IPS DF 6.9 (cell line): ENCODE results near the gene OR8B4.
"Not testable (repeated sequence)": the region's sequence is repeated elsewhere in the genome, so short reads cannot be mapped to it uniquely, and the experiment has no call there.

Source experiments
- DNase-seq: peaks from one replicate; pipeline ENCODE4 v3.0.0-alpha.2; 2013; ENCODE audit warnings: low read depth, low spot score
- H3K27ac ChIP-seq: one replicate; pipeline ENCODE4 v1.5.1; 2013; ENCODE audit warnings: low read length, control low read depth
- H3K27me3 ChIP-seq: 2 replicates; pipeline ENCODE4 v1.6.1; 2013; ENCODE audit warnings: mild to moderate bottlenecking, low read length; ENCODE audit not compliant: control insufficient read depth, insufficient read depth
- H3K36me3 ChIP-seq: 2 replicates; pipeline ENCODE4 v1.6.1; 2013; ENCODE audit warnings: low read length; ENCODE audit not compliant: control insufficient read depth, insufficient read depth
- H3K4me1 ChIP-seq: 2 replicates; pipeline ENCODE4 v1.6.1; 2013; ENCODE audit warnings: low read length; ENCODE audit not compliant: control insufficient read depth, insufficient read depth
- H3K4me3 ChIP-seq: 2 replicates; pipeline ENCODE4 v1.5.1; 2013; ENCODE audit warnings: mild to moderate bottlenecking, low read length
- H3K9me3 ChIP-seq: 2 replicates; pipeline ENCODE4 v1.6.1; 2013; ENCODE audit warnings: low read length, inconsistent platforms; ENCODE audit not compliant: control insufficient read depth, insufficient read depth
- WGBS: extraction: QIAGEN DNeasy Blood & Tissue Kit; methylation state at CpG from one replicate; pipeline ENCODE4 v1.1.7; 2013; ENCODE audit warnings: mixed read lengths, missing lambda C conversion rate; ENCODE audit not compliant: insufficient read length, insufficient coverage; 5-methylcytosine and 5-hydroxymethylcytosine counted together

OR8B4 gene, protein sequence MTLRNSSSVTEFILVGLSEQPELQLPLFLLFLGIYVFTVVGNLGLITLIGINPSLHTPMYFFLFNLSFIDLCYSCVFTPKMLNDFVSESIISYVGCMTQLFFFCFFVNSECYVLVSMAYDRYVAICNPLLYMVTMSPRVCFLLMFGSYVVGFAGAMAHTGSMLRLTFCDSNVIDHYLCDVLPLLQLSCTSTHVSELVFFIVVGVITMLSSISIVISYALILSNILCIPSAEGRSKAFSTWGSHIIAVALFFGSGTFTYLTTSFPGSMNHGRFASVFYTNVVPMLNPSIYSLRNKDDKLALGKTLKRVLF

DNA sequence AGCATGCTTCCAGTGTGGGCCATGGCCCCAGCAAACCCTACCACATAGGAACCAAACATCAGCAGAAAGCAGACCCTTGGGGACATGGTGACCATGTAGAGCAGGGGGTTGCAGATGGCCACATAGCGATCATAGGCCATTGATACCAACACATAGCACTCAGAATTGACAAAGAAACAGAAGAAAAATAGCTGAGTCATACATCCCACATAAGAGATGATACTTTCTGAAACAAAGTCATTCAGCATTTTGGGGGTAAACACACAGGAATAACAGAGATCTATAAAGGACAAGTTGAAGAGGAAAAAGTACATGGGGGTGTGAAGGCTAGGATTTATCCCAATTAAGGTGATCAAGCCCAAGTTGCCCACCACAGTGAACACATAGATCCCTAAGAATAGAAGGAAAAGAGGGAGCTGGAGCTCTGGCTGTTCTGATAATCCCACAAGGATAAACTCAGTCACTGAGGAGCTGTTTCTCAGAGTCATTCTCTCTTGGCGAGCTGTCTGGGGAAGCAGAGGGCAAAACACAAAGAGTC, at the start of gene OR8B4:
OR8B4 (minus strand) TSS at position 488 of the 538 bp plus-strand sequence; CDS start at position 488, 0 bp downstream.
- no peaks in the 10 kb centered on the region for H3K36me3 ChIP-seq
- no peak within 1 kb of the TSS for H3K27ac ChIP-seq
- no peaks in the 10 kb centered on the region for H3K4me1 ChIP-seq
- no peak for DNase-seq
- H3K27me3 ChIP-seq = no peaks in the 10 kb centered on the region
- no CpG with 5 or more reads among the region's 2 CpGs for WGBS
- no peaks in the 10 kb centered on the region for H3K9me3 ChIP-seq
- no peak within 1 kb of the TSS for H3K4me3 ChIP-seq

DNA sequence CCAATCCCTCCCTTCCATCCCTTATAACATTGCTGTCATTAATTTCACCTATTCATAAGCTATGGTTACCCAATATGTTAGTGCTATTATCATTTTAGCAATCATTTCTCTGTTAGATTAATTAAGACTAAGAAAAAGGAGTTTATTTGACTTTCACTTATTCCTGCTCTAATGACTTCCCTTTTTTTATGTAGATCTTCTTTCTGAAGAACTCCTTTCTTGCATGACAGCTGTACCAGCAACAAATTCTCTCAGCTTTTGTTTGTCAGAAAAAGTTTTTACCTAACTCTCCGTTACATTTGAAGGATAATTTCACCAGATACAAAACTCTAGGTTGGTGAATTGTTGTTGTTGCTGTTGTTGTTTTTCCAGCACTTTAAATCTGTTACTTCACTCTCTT, 49.4 kb upstream of the OR8B4 start:
- Histone ChIP-seq H3K27ac (no peak overlapping the region), H3K36me3 (no peaks in the 10 kb centered on the region), H3K4me1 (no peaks in the 10 kb centered on the region), H3K27me3 (no peaks in the 10 kb centered on the region), H3K9me3 (no peaks in the 10 kb centered on the region), H3K4me3 (no peak overlapping the region)
- DNase-seq = no peak
- WGBS = no CpG with 5 or more reads among the region's 1 CpG

DNA sequence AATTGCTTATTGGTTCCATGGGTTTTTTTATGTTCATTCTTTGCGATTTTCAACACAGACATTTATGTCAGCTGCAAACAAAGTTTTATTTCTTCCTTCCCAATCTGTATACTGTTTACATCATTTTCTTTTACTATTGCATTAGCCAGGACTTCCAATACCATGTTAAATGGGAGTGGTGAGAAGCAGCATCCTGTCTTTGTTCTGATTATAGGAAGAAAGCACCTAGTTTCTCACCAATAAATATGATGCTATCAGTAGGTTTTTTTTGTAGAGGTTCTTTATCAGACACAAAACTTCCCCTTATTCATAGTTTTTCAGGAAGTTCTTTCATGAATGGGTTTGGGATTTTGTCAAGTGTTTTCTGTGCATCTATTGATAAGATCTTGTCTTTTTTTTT, 48.8 kb upstream of the OR8B4 start:
- no CpG with 5 or more reads among the region's 1 CpG for WGBS
- H3K27ac ChIP-seq = no peak overlapping the region
- no peaks in the 10 kb centered on the region for H3K27me3 ChIP-seq
- H3K9me3 ChIP-seq = no peaks in the 10 kb centered on the region
- DNase-seq = no peak
- no peaks in the 10 kb centered on the region for H3K4me1 ChIP-seq
- H3K36me3 ChIP-seq = no peaks in the 10 kb centered on the region
- H3K4me3 ChIP-seq = no peak overlapping the region

DNA sequence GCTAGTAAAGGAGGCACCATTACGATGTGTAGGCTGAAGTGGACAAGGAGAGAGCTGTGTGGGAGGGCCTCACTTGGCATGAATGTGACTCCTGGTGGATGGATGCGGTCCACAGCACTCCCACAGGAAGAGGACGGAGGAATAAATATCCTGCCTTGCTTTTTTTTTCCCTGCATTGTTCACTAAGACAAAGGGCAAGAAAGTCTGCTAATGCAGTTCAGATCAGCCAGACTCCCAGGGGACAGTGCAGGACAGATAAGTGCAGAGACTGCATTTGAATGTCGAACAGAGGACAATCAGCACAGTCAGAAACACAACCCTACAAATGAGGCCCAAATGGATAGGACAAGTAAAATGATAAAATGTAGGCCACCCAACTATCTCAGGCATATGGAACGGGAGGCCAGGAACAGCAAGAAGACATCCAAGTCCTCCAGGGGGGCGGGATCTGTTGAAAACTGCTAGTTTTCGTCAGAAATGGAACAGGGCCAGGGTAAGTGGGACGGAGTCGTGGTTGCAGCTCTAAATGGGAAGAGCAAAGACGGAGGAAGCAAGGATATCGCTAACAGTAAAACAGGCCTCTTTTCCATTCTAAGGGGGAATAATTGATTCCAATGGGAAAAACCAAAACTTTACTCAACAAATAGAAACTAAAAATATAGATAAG, 46.0 kb upstream of the OR8B4 start:
- H3K27ac ChIP-seq = no peak overlapping the region
- H3K36me3 ChIP-seq = no peaks in the 10 kb centered on the region
- H3K9me3 ChIP-seq = no peaks in the 10 kb centered on the region
- no peak for DNase-seq
- no peaks in the 10 kb centered on the region for H3K27me3 ChIP-seq
- no peak overlapping the region for H3K4me3 ChIP-seq
- WGBS = no CpG with 5 or more reads among the region's 11 CpGs
- H3K4me1 ChIP-seq = no peaks in the 10 kb centered on the region

DNA sequence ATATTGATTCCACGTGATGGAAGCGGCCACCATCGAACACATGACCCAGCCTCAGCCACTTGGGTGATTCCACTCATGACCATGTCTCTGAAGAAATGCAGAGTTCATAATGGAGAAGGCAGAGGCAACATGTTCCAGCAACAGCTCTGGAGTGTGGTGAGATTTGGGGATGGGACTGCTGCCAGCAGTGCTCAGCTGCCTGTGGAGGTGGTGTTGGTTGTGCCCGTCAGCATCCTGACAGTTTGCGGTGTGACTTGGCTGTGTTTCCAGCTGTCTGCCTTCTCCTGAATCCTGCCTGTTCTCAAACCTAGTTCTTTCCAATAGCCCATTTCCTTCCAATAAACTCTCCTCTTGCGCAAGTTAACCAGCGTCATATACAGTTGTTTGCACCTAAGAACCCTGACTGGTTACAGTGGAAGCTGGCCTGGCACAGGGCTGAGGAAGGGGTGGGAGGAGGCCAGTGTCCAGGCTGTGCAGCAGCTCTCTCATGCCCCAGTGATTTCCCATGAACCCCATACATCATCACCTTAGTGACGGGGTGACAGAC, 42.8 kb upstream of the OR8B4 start:
- no peak overlapping the region for H3K27ac ChIP-seq
- H3K4me3 ChIP-seq = no peak overlapping the region
- no peaks in the 10 kb centered on the region for H3K4me1 ChIP-seq
- no peaks in the 10 kb centered on the region for H3K27me3 ChIP-seq
- no peak for DNase-seq
- H3K36me3 ChIP-seq = no peaks in the 10 kb centered on the region
- no peaks in the 10 kb centered on the region for H3K9me3 ChIP-seq
- WGBS = no CpG with 5 or more reads among the region's 8 CpGs

DNA sequence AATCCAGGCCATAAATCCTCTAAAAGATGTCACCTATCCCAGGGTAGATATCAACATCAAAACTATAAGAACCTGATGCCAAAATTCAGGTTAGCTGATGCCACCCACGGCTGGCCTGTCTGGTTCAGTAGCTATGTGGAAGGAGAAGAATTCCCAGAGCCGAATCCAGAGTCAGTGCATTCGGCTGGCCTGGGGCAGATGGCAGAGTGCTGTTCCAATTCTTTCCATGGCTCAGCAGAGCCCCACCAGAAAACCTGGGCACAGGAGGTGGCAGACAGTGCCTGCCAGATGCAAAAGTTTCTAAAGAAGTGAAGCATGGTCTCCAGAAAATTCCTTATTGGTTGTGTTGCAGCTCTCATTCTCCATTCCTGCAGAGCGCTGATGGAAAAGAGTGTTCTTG, 40.7 kb upstream of the OR8B4 start:
- H3K27ac ChIP-seq = no peak overlapping the region
- WGBS = no CpG with 5 or more reads among the region's 4 CpGs

DNA sequence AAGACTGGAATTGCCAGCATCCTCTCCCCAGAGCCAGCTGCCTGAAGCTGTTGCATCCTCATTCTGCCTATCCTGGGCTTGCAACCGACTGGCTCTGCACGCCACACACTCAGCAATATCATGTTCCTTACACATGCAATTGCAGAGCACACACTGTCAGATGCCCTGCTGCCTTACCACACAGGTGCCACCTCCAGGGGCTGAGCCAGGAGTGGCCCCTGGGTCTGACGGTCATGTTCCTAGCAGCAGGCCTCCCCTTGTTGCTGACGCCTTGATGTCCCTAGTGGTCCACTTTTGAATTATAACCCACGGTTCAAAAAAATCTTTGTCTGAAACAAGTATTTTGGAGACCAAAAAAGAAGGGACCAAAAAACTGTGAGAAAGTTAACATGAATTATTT, 39.3 kb upstream of the OR8B4 start:
- Histone ChIP-seq H3K4me1 (no peaks in the 10 kb centered on the region), H3K27ac (no peak overlapping the region), H3K9me3 (no peaks in the 10 kb centered on the region), H3K36me3 (no peaks in the 10 kb centered on the region), H3K4me3 (no peak overlapping the region), H3K27me3 (no peaks in the 10 kb centered on the region)
- DNase-seq = no peak
- no CpG with 5 or more reads among the region's 5 CpGs for WGBS

More for the DNA sequence above, 40.7 kb upstream of the OR8B4 start:
- Histone ChIP-seq H3K4me1 (no peaks in the 10 kb centered on the region), H3K9me3 (no peaks in the 10 kb centered on the region), H3K4me3 (no peak overlapping the region), H3K36me3 (no peaks in the 10 kb centered on the region), H3K27me3 (no peaks in the 10 kb centered on the region)
- DNase-seq = no peak

DNA sequence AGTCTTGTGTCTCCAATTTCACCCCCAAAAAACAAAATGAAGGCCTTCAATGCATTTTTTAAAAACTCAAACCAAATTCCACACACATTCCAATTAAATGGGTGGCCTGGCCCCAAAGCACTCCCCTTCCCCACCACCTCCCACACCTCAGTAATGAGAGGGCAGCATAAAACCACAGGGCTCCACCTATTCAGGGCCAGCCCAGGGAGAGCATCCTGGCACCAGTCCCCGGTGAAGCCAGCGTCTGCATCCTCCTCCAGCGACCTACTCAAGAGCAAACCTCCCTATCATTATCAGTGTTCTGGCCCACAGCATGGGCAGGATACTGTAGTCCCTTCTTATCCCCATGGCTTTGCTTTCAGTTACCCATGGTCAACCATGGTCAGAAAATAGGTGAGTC, 38.7 kb upstream of the OR8B4 start:
- DNase-seq = no peak
- H3K4me1 ChIP-seq = no peaks in the 10 kb centered on the region
- H3K36me3 ChIP-seq = no peaks in the 10 kb centered on the region
- no peaks in the 10 kb centered on the region for H3K9me3 ChIP-seq
- no peak overlapping the region for H3K27ac ChIP-seq
- no CpG with 5 or more reads among the region's 3 CpGs for WGBS
- H3K4me3 ChIP-seq = no peak overlapping the region
- no peaks in the 10 kb centered on the region for H3K27me3 ChIP-seq

DNA sequence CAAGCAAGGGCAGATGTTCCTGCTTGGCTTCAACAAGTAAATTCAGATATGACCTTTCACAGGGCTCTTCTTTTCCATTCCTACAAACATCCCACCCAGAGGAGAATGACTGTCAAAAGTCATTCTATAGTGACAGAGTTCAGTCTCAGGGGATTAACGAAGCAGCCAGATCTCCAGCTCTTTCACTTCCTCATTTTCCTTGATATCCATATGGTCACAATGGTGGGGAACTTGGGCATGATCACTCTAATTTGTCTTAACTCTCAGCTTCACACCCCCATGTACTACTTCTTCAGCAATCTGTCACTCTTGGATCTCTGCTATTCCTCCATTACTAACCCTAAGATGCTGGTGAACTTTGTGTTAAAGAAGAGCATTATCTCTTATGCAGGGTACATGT, 35.8 kb upstream of the OR8B4 start:
- no CpG with 5 or more reads among the region's 1 CpG for WGBS
- no peaks in the 10 kb centered on the region for H3K36me3 ChIP-seq
- H3K9me3 ChIP-seq = no peaks in the 10 kb centered on the region
- H3K27me3 ChIP-seq = no peaks in the 10 kb centered on the region
- H3K4me3 ChIP-seq = no peak overlapping the region
- no peak overlapping the region for H3K27ac ChIP-seq
- no peaks in the 10 kb centered on the region for H3K4me1 ChIP-seq
- DNase-seq = no peak

DNA sequence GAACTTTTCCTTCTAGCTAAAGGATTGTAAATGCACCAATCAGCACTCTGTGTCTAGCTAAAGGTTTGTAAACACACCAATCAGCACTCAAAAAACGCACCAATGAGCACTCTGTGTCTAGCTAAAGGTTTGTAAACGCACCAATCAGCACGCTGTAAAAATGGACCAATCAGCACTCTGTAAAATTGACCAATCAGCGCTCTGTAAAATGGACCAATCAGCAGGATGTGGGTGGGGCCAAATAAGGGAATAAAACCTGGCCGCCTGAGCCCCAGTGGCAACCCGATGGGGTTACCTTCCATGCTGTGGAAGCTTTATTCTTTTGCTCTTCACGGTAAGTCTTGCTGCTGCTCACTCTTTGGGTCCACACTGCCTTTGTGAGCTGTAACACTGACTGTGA, 34.7 kb upstream of the OR8B4 start:
- H3K27ac ChIP-seq, H3K4me3 ChIP-seq, H3K4me1 ChIP-seq, DNase-seq, H3K36me3 ChIP-seq, H3K9me3 ChIP-seq, H3K27me3 ChIP-seq: not testable (repeated sequence)
- no CpG with 5 or more reads among the region's 7 CpGs for WGBS
